ENCODE results near the gene CACNA2D2. TPM values are rescaled to one million over a fixed set of nuclear protein-coding genes. Genes with fewer than 3 reads are reported as not detected.

The CACNA2D2 gene
- total and polyA plus RNA-seq, 2 donors (not counting 1 experiment from before 2014, with no cell fraction given): 0.06 TPM; not detected in 1

- Histone ChIP-seq H3K27me3 (ENCODE audit: control insufficient read depth, insufficient read depth, low read length) (peaks cover 18% of the 10 kb centered on the region), H3K9me3 (ENCODE audit: control insufficient read depth, insufficient read depth, low read depth, low read length) (no peaks in the 10 kb centered on the region), H3K9ac (ENCODE audit: insufficient read depth, low read length) (no peak overlapping the region), H3K4me1 (ENCODE audit: control insufficient read depth, extremely low read depth, insufficient read depth, low read length) (no peaks in the 10 kb centered on the region), H3K4me3 (replicated peaks in 1 of 4; ENCODE audit: control extremely low read depth in 1 of 4, insufficient read depth in 1 of 4, low read depth in 3 of 4, low read length in 4 of 4) (no peak overlapping the region), H3K36me3 (ENCODE audit: control insufficient read depth, insufficient read depth, low read length) (no peaks in the 10 kb centered on the region), H4K20me1 (ENCODE audit: control insufficient read depth, extremely low read depth, insufficient read depth, low read length) (no peaks in the 10 kb centered on the region), H3K27ac (ENCODE audit: insufficient read depth, low read length) (no peak overlapping the region), H3K79me2 (ENCODE audit: control insufficient read depth, insufficient read depth, low read length) (no peaks in the 10 kb centered on the region), H3K4me2 (ENCODE audit: extremely low read depth, insufficient read depth, low read length) (no peak overlapping the region), H2AFZ (ENCODE audit: low read length) (no peak overlapping the region)
- no peak for TF ChIP-seq EZH2 (IDR thresholded peaks at IDR 0.05; ENCODE audit: low read length, missing control alignments)
- peak in 1 of 2 donors; percentile 7 for TF ChIP-seq CTCF (conservative IDR thresholded peaks at IDR 0.05 in 1 of 2, IDR thresholded peaks at IDR 0.05 in 1 of 2; ENCODE audit: low read depth in 1 of 2, low read length in 2 of 2)
- DNase-seq (ENCODE audit: low read depth in 2 of 2): no peak
These were observed 28.8 kb upstream of the CACNA2D2 start for GRCh38 chr3:50532062-50532705.

GRCh38 chr3:50531201-50531600 is 27.8 kb upstream of the CACNA2D2 start:
- Histone ChIP-seq H3K4me2 (ENCODE audit: extremely low read depth, insufficient read depth, low read length) (no peak overlapping the region), H3K4me1 (ENCODE audit: control insufficient read depth, extremely low read depth, insufficient read depth, low read length) (no peaks in the 10 kb centered on the region), H3K36me3 (ENCODE audit: control insufficient read depth, insufficient read depth, low read length) (no peaks in the 10 kb centered on the region), H2AFZ (ENCODE audit: low read length) (no peak overlapping the region), H3K27me3 (ENCODE audit: control insufficient read depth, insufficient read depth, low read length) (peaks cover 18% of the 10 kb centered on the region), H3K79me2 (ENCODE audit: control insufficient read depth, insufficient read depth, low read length) (no peaks in the 10 kb centered on the region), H4K20me1 (ENCODE audit: control insufficient read depth, extremely low read depth, insufficient read depth, low read length) (no peaks in the 10 kb centered on the region), H3K27ac (ENCODE audit: insufficient read depth, low read length) (no peak overlapping the region), H3K4me3 (replicated peaks in 1 of 4; ENCODE audit: control extremely low read depth in 1 of 4, insufficient read depth in 1 of 4, low read depth in 3 of 4, low read length in 4 of 4) (no peak overlapping the region), H3K9me3 (ENCODE audit: control insufficient read depth, insufficient read depth, low read depth, low read length) (no peaks in the 10 kb centered on the region), H3K9ac (ENCODE audit: insufficient read depth, low read length) (no peak overlapping the region)
- TF ChIP-seq EZH2 (IDR thresholded peaks at IDR 0.05; ENCODE audit: low read length, missing control alignments) (no peak), CTCF (conservative IDR thresholded peaks at IDR 0.05 in 1 of 2, IDR thresholded peaks at IDR 0.05 in 1 of 2; ENCODE audit: low read depth in 1 of 2, low read length in 2 of 2) (no peak)
- DNase-seq (ENCODE audit: low read depth in 2 of 2): no peak

GRCh38 chr3:50530001-50530970 is 26.9 kb upstream of the CACNA2D2 start:
- no peak overlapping the region for H3K4me2 ChIP-seq (ENCODE audit: extremely low read depth, insufficient read depth, low read length)
- no peaks in the 10 kb centered on the region for H4K20me1 ChIP-seq (ENCODE audit: control insufficient read depth, extremely low read depth, insufficient read depth, low read length)
- peaks cover 18% of the 10 kb centered on the region for H3K27me3 ChIP-seq (ENCODE audit: control insufficient read depth, insufficient read depth, low read length)
- H2AFZ ChIP-seq (ENCODE audit: low read length): no peak overlapping the region
- H3K9ac ChIP-seq (ENCODE audit: insufficient read depth, low read length): no peak overlapping the region
- H3K4me3 ChIP-seq (replicated peaks in 1 of 4; ENCODE audit: control extremely low read depth in 1 of 4, insufficient read depth in 1 of 4, low read depth in 3 of 4, low read length in 4 of 4): no peak overlapping the region
- TF ChIP-seq CTCF (conservative IDR thresholded peaks at IDR 0.05 in 1 of 2, IDR thresholded peaks at IDR 0.05 in 1 of 2; ENCODE audit: low read depth in 1 of 2, low read length in 2 of 2): no peak
- no peak for TF ChIP-seq EZH2 (IDR thresholded peaks at IDR 0.05; ENCODE audit: low read length, missing control alignments)
- no peaks in the 10 kb centered on the region for H3K4me1 ChIP-seq (ENCODE audit: control insufficient read depth, extremely low read depth, insufficient read depth, low read length)
- H3K79me2 ChIP-seq (ENCODE audit: control insufficient read depth, insufficient read depth, low read length): no peaks in the 10 kb centered on the region
- H3K36me3 ChIP-seq (ENCODE audit: control insufficient read depth, insufficient read depth, low read length): no peaks in the 10 kb centered on the region
- no peak for DNase-seq (ENCODE audit: low read depth in 2 of 2)
- H3K27ac ChIP-seq (ENCODE audit: insufficient read depth, low read length): no peak overlapping the region
- H3K9me3 ChIP-seq (ENCODE audit: control insufficient read depth, insufficient read depth, low read depth, low read length): no peaks in the 10 kb centered on the region

All from fibroblast of lung (primary cell).